DOHH2 (cell line): Measurements from ENCODE around the gene EMP3.

ENCODE experiments used
- CTCF ChIP-seq: fragments of 200-600 bp; sonication (generic); IDR thresholded peaks from one replicate; pipeline ENCODE4 v1.5.1; 2014; ENCODE audit warnings: antibody characterized with exemption, mild to moderate bottlenecking, low read depth, low read length; ENCODE audit not compliant: poor library complexity, severe bottlenecking
- EZH2phosphoT487 ChIP-seq: fragments of 200-600 bp; sonication (generic); IDR thresholded peaks from 2 replicates; pipeline ENCODE4 v1.6.1; 2017; ENCODE audit warnings: borderline replicate concordance, mild to moderate bottlenecking, antibody characterized with exemption, low read length, moderate library complexity, mixed read lengths

GRCh38 chr19:48290771-48291488 is 34.4 kb upstream of the EMP3 start:
- TF ChIP-seq CTCF (peak; percentile 97), EZH2phosphoT487 (no peak)
